GM13976 (cell line): ENCODE data around the gene MTMR3.

Source experiments
- DNase-seq: peaks from one replicate; pipeline ENCODE4 v3.0.0; 2012; ENCODE audit warnings: low spot score
- in situ Hi-C: fragments of 300-500 bp; cut with MboI; formaldehyde crosslinking; loops from one replicate; pipeline ENCODE4 v1.12.0; 2022; ENCODE audit warnings: low sequenced_read_pairs, mixed read lengths, inconsistent platforms; ENCODE audit not compliant: unreplicated experiment
- TF ChIP-seq, protein P1 (sequence below): IDR thresholded peaks from 2 replicates; pipeline ENCODE4 v1.5.1; 2012; ENCODE audit warnings: borderline replicate concordance, mild to moderate bottlenecking; ENCODE audit not compliant: insufficient read depth; ENCODE audit errors: extremely low read depth, missing control alignments, control extremely low read depth

MTMR3 gene

DNA sequence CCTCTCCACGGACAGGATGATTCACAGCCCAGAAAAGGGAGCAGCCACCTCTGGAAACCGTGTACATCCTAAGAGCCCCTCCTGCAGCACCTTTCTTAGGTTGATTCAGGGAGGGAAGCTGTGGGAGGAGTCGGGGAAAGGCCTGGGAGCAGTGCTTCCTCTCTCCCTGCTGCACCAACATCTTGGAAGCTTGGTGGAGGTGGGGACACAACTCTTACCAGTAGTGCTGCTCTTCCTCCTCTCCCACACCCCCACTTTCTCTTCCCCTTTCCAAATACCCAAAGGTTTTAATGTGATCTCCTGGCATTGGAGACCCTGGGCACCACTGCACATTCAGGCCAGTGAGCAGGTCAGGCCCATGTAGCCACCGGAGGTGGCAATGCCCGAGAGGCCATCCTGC, 150.9 kb downstream of the MTMR3 start:
- no peak for DNase-seq
- in situ Hi-C loops = no loop called here
- TF ChIP-seq, protein P1, sequence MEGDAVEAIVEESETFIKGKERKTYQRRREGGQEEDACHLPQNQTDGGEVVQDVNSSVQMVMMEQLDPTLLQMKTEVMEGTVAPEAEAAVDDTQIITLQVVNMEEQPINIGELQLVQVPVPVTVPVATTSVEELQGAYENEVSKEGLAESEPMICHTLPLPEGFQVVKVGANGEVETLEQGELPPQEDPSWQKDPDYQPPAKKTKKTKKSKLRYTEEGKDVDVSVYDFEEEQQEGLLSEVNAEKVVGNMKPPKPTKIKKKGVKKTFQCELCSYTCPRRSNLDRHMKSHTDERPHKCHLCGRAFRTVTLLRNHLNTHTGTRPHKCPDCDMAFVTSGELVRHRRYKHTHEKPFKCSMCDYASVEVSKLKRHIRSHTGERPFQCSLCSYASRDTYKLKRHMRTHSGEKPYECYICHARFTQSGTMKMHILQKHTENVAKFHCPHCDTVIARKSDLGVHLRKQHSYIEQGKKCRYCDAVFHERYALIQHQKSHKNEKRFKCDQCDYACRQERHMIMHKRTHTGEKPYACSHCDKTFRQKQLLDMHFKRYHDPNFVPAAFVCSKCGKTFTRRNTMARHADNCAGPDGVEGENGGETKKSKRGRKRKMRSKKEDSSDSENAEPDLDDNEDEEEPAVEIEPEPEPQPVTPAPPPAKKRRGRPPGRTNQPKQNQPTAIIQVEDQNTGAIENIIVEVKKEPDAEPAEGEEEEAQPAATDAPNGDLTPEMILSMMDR = no peak

DNA sequence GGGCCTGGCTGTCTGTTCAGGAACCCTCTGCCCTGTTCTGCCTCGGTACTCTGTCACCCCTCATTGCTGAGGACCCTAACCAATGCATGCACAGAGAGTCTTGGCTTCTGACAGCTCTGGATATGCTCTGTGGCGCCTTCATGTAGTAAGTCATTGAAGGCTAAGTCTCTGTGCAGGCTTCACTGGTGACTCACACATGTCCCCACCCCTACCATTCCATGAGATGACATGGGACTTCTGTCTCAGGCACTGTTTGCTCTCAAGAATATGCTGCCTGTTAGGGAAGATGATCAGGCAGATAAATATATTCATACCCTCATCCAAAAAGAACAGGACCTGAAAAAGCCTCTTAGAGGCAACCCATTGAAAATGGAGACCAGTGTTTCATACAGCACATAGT, 153.7 kb downstream of the MTMR3 start:
- TF ChIP-seq, protein P1 = no peak
- DNase-seq = no peak
- in situ Hi-C loops = no loop called here

DNA sequence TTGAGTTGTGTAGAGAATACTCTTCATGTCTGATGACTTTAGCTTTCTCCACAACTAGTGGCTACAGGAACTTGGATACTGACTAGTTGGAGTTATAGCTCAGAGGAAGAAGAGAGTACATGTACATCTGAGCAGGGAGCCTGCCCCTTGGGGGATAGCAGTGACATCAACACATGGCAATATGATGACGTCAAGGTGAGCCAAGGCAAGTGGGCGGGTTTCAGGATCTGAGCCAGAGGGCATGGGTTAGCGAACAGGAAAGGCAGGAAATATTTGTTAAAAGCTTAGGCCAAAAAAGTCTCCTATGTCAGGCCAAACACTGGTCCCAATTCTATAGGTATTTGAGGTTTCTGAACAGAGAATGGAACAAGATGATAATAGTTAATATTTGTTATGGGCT, 155.2 kb downstream of the MTMR3 start:
- in situ Hi-C loops = no loop called here
- DNase-seq = no peak
- TF ChIP-seq, protein P1 = no peak

DNA sequence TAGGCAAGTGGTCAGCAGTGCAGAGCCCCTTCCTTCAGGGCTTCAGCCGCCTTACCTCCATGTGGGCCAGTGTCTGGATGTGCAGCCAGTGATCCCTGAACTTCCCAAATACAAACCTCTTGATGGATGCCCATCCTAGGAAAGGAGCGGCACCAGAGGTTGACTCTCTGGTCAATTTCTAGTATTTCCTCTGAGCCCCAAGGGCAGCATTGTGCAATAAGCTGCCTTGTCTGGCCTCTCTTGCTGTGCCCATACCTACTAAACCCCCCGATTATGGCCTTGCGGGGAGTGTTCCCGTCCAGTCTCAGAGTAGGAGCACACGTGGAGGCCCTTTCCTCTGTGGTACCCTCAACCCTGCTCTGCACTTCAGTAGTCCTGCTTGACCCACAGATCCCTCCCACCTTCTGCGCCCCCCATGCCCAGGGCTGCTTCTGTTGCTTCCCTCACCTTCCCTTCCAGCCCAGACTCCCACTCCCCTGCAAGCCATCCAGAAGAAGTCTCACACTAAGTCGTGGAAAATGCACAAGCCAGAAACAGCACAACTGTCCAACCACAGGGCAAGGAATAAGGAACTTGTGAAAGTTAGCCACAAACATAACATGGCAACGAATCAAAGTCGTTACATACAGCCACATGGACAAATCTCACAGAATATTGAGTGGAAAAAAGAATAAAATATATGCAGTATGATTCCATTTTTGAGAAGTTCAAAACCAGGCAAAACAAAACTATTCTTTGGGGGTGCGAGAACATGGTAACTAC, 157.7 kb downstream of the MTMR3 start:
- TF ChIP-seq, protein P1 = no peak
- in situ Hi-C loops = no loop called here
- no peak for DNase-seq

DNA sequence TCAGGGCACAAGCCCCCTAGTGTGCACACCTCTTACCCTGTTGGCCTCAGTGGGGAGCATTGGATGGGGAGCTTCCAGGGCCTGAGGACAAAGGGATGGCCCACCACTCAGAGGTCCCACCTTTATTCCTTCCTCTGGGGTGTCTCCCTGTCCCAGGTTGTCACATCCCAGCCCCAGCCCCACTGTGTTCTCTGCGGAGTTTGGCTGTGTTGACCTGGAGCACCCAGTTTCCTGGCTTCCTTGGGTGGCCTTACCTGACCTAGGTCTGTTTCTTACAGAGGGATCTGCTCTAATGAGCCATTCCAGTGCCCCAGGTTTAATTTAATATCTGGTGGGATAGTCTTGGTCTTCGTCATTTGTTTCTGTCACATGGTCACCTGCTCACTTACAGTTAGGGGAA, 158.5 kb downstream of the MTMR3 start:
- TF ChIP-seq, protein P1 = no peak
- DNase-seq = no peak
- in situ Hi-C loops = no loop called here

DNA sequence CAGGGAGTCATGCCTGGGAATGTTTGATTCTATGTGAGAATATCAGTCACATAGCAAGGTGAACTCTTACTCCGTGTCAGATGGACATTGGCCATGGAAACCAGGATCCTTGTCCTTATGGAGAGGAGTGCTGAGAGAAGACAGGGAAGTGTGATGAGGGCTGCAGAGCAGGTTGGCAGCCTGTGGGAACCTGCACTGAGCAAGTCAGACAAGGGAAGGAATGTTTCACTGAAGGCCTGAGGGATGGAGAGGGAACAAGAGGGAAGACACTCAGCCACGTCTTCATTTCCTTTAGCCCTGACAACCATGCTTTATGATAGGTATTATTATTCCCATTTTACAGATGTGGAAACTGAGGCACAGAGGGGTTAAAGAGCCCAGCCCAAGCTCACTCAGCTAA, 158.9 kb downstream of the MTMR3 start:
- in situ Hi-C loops = no loop called here
- no peak for DNase-seq
- TF ChIP-seq, protein P1 = no peak
